SU-DHL-6 (cell line): ENCODE results near the gene ATF6B.

Experiments
- H2AFZ ChIP-seq: fragments of 200-600 bp; sonication (generic); 2 replicates; pipeline ENCODE4 v1.6.1; 2014; ENCODE audit warnings: low read depth, mild to moderate bottlenecking, moderate library complexity, mixed read lengths, antibody characterized with exemption, low read length; ENCODE audit not compliant: severe bottlenecking
- H3F3A ChIP-seq: fragments of 200-600 bp; shearing (Covaris generic); 2 replicates; pipeline ENCODE4 v1.6.0; 2016; ENCODE audit warnings: antibody characterized with exemption, mild to moderate bottlenecking; ENCODE audit not compliant: insufficient read depth
- H3K27ac ChIP-seq: fragments of 200-600 bp; sonication (generic); 2 replicates; pipeline ENCODE4 v1.5.1; 2016; ENCODE audit warnings: low read depth, mild to moderate bottlenecking, low read length, moderate library complexity, mixed read lengths
- H3K27me3 ChIP-seq: fragments of 200-600 bp; sonication (generic), shearing (Covaris generic); 2 replicates; pipeline ENCODE4 v1.6.0; 2014; ENCODE audit warnings: mild to moderate bottlenecking, low read length
- H3K36me3 ChIP-seq: fragments of 200-600 bp; sonication (generic); 2 replicates; pipeline ENCODE4 v1.6.1; 2014; ENCODE audit warnings: mild to moderate bottlenecking, low read length, mixed read lengths
- H3K4me2 ChIP-seq: fragments of 300-600, 200-600 bp; shearing (Covaris generic), sonication (generic); 2 replicates; pipeline ENCODE4 v1.6.0; 2014; ENCODE audit warnings: low read length, low read depth, mild to moderate bottlenecking; ENCODE audit not compliant: poor library complexity, severe bottlenecking
- H3K4me3 ChIP-seq: fragments of 200-600 bp; sonication (generic); 2 replicates; pipeline ENCODE4 v1.5.1; 2014; ENCODE audit warnings: antibody characterized with exemption, low read length, mild to moderate bottlenecking, mixed read lengths; ENCODE audit not compliant: insufficient read depth, poor library complexity, severe bottlenecking
- H3K79me2 ChIP-seq: fragments of 200-600 bp; sonication (generic); 2 replicates; pipeline ENCODE4 v1.6.1; 2014; ENCODE audit warnings: mild to moderate bottlenecking, low read length, moderate library complexity; ENCODE audit not compliant: insufficient read depth
- H3K9ac ChIP-seq: fragments of 200-600 bp; sonication (generic); 2 replicates; pipeline ENCODE4 v1.7.0; 2014; ENCODE audit warnings: mild to moderate bottlenecking, low read length
- H3K9me2 ChIP-seq: fragments of 200-600 bp; sonication (generic); replicated peaks from 2 replicates; pipeline ENCODE4 v1.6.1; 2014; ENCODE audit warnings: low read length; ENCODE audit not compliant: insufficient read depth
- H3K9me3 ChIP-seq: fragments of 200-600 bp; sonication (generic); 2 replicates; pipeline ENCODE4 v1.6.1; 2014; ENCODE audit warnings: low read length, mixed read lengths; ENCODE audit not compliant: insufficient read depth
- H4K20me1 ChIP-seq: fragments of 200-600 bp; sonication (generic); 2 replicates; pipeline ENCODE4 v1.6.1; 2014; ENCODE audit warnings: low read depth, mild to moderate bottlenecking, antibody characterized with exemption, low read length, moderate library complexity, mixed read lengths
- EZH2phosphoT487 ChIP-seq: fragments of 200-600 bp; sonication (generic), shearing (Covaris generic); conservative IDR thresholded peaks from 2 replicates; pipeline ENCODE4 v1.6.1; 2018; ENCODE audit warnings: mild to moderate bottlenecking, antibody characterized with exemption, low read length, moderate library complexity, mixed read lengths
- TF ChIP-seq, protein P1 (sequence below): fragments of 200-600 bp; sonication (generic); IDR thresholded peaks from one replicate; pipeline ENCODE4 v1.5.1; 2017; ENCODE audit warnings: antibody characterized with exemption, mild to moderate bottlenecking, low read length, moderate library complexity; ENCODE audit not compliant: insufficient read depth, poor library complexity, severe bottlenecking

ATF6B gene

DNA sequence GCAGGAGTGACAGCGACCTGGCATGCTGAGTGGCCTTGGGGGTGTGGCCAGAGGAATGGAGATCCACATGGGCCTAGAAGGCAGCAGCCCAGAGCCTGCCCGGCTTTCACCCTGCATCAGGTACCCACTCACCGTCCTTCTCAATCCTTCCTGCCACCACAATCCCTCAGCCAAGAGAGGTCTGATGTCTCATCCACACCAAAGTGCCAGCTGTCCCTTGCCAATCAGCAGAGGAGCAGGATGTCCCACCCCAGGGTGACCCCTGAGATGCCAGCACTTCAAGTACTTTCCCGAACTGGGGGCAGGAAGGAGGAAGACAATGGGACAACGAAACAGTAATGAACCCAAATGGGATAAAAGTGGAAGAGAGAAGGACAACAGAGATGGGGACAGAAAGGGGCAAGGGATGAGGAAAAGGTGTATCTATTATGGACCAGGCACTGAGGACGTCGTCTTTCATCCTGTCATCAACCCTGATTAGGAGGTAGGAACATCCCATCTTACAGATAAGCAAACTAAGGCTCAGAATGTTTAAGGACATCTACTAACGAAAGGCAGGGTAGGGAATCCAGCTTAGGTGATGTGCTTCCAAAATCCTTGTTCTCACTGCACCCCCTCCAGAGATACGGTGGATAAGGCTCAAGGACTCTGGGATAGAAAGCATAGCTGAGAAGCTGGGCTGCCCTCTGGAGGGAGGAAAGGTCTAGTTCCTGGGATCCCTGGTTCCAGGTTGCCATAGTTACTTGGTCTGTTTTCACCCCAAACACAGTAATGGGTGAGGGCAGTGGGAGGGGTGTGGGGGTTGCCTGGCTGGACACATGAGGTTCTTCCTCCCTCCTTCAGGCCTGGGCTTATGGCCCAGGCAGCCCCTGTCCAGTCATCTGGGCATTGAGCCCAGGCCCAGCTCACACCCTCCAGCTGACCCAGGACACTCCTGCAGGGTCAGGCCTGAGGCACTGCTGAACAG is 14.4 kb downstream of the ATF6B start:
- Histone ChIP-seq H3K27ac (no peak overlapping the region), H3K36me3 (no peaks in the 10 kb centered on the region; the same call in 1 of the 2 replicates), H3K79me2 (no peaks in the 10 kb centered on the region), H3K4me2 (no peak overlapping the region), H4K20me1 (no peaks in the 10 kb centered on the region), H3K27me3 (no peaks in the 10 kb centered on the region), H3K9ac (no peak overlapping the region), H3K9me2 (no peaks in the 10 kb centered on the region), H3K9me3 (no peaks in the 10 kb centered on the region), H3F3A (no peaks in the 10 kb centered on the region), H3K4me3 (no peak overlapping the region), H2AFZ (no peak overlapping the region)
- no peak for TF ChIP-seq EZH2phosphoT487
- TF ChIP-seq, protein P1, sequence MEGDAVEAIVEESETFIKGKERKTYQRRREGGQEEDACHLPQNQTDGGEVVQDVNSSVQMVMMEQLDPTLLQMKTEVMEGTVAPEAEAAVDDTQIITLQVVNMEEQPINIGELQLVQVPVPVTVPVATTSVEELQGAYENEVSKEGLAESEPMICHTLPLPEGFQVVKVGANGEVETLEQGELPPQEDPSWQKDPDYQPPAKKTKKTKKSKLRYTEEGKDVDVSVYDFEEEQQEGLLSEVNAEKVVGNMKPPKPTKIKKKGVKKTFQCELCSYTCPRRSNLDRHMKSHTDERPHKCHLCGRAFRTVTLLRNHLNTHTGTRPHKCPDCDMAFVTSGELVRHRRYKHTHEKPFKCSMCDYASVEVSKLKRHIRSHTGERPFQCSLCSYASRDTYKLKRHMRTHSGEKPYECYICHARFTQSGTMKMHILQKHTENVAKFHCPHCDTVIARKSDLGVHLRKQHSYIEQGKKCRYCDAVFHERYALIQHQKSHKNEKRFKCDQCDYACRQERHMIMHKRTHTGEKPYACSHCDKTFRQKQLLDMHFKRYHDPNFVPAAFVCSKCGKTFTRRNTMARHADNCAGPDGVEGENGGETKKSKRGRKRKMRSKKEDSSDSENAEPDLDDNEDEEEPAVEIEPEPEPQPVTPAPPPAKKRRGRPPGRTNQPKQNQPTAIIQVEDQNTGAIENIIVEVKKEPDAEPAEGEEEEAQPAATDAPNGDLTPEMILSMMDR = no peak

DNA sequence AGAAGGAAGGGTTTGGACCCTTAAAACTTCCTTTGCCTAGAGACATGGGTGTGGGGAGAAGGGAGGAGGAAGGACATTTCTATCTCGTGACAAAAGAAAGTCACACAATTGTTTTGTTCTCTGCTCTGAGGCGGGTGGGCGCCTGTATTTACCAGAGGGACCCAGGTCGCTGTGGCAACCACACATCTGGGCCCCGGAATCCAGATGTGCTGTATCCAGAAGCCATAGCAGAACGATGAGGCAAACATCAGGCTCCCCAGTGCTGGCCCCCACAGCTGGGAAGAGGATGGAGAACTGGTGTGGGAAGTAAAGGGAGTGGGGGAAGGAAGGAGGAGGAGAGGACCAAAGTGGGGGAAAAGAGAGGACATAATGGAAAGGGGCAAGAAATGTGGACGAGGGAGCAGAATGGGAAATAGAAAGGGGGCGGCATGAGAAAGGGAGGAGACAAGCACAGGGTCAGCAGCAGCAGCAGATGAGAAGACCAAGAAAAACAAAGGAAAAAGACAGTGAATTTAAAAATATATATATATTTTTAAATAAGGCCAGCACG is 15.5 kb downstream of the ATF6B start:
- no peaks in the 10 kb centered on the region for H3K9me2 ChIP-seq
- H3K27me3 ChIP-seq = no peaks in the 10 kb centered on the region
- no peaks in the 10 kb centered on the region for H3K9me3 ChIP-seq
- H3K36me3 ChIP-seq = no peaks in the 10 kb centered on the region
- TF ChIP-seq EZH2phosphoT487 = no peak
- TF ChIP-seq, protein P1 = no peak
- H2AFZ ChIP-seq = no peak overlapping the region
- no peaks in the 10 kb centered on the region for H3F3A ChIP-seq
- no peaks in the 10 kb centered on the region for H4K20me1 ChIP-seq
- H3K4me3 ChIP-seq = no peak overlapping the region
- no peak overlapping the region for H3K4me2 ChIP-seq
- H3K79me2 ChIP-seq = no peaks in the 10 kb centered on the region
- H3K27ac ChIP-seq = no peak overlapping the region
- H3K9ac ChIP-seq = no peak overlapping the region

DNA sequence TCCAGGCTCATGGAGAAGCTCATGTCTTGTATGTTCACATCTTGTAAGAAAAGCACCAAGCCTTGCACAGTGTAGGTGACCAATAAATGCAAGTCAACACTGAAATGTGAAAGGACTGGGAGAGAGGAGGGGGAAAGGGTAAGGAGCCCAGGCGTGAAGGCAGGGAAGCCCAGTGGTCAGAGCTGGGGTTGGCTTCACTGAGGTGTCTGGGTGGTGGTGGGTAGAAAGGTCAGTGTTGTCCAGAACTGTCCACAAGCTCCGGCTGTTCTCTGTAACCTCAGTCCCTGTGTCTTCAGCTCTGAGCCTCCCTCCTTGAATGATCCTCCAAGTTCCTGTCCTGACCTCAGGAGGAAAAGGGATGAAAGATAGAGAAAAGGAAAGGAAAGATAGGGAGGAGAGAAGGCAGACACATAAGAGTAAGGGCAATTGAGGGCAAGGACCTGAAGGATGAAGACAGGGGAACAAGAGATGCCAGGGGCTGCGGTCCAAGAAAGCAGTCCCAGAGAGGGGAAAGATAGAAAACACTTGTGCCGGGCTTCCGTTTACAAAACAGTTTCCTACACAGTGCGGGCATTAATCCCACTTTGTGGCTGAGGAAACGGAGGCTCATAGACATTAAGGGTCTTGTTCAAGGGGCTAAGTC is 16.5 kb downstream of the ATF6B start:
- Histone ChIP-seq H3K27ac (no peak overlapping the region), H3K79me2 (no peaks in the 10 kb centered on the region), H2AFZ (no peak overlapping the region), H3K9me2 (no peaks in the 10 kb centered on the region), H3F3A (no peaks in the 10 kb centered on the region), H4K20me1 (no peaks in the 10 kb centered on the region), H3K4me3 (no peak overlapping the region), H3K9me3 (no peaks in the 10 kb centered on the region), H3K36me3 (no peaks in the 10 kb centered on the region), H3K4me2 (no peak overlapping the region), H3K9ac (no peak overlapping the region), H3K27me3 (no peaks in the 10 kb centered on the region)
- TF ChIP-seq, protein P1 = no peak
- no peak for TF ChIP-seq EZH2phosphoT487
